ENCODE data around the gene SSMEM1.
"Not testable (repeated sequence)": the region's sequence is repeated elsewhere in the genome, so short reads cannot be mapped to it uniquely, and the experiment has no call there.

SSMEM1 gene, protein sequence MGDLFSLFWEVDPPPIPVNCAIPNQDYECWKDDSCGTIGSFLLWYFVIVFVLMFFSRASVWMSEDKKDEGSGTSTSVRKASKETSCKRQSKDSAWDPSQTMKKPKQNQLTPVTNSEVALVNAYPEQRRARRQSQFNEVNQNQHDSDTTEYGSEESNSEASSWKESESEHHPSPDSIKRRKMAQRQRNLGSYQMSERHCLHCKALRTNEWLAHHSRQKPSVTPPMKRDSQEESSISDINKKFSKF

DNA sequence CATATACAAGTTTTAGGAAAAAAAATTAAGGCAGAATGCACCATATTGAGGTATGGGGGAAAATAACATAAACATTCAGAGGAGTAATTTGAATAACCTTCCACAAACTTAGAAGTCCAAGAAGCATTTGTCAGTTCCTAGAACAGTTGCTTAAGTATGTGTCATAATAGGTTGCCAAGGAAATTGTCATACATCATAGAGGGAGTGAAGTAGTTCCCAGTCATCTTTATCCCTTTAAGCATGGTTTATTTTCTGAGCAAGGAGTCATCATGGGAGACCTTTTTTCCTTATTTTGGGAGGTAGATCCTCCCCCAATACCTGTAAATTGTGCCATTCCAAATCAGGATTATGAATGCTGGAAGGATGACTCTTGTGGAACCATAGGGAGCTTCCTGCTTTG, at the start of gene SSMEM1:
TSS of gene SSMEM1 (plus strand) at position 219 of the 400 bp plus-strand sequence. CDS start at position 270, 51 bp downstream.
- no peak for DNase-seq (ENCODE audit: low read depth in 1 of 2, low spot score in 1 of 2)

DNA sequence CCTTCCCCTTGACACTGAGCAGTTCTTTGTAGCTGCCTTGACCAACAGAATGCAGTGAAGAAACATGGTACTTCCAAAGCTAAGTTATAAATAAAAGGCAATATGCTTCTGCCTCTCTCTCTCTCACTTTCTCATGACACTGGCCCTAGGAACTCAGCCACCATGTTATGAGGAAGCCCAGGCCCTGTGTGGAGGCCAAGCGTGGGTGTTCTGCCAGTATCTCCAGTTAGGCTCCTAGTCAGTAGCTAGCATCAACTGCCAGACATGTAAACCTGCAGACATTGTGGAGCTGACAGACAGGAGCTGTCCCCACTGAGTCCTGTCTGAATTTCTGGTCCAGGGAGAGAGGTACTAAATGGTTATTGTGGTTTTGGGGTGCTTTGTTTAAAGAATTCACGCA, 47.6 kb upstream of the SSMEM1 start:
- no peak for DNase-seq (ENCODE audit: low read depth in 1 of 2, low spot score in 1 of 2)

DNA sequence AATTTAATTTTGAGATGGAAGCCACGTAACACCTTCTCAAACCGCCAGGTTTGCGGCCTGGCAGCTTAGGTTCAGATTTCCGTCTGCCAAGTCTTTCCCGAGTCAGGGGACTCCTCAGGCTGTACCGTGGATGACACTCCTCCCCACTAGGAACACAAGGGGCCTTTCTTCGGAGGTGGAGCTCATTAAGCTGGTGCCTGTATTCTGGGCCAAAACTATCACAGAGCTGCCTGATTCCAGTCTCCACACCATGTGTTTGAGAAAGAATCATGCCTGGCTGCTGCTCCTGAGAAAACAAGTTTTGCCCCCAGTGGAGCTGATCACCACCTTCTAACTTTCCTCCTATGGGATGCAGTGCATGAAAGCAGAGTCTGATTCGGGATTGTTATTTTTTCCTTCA, 47.2 kb upstream of the SSMEM1 start:
- DNase-seq (ENCODE audit: low read depth in 1 of 2, low spot score in 1 of 2) = no peak

DNA sequence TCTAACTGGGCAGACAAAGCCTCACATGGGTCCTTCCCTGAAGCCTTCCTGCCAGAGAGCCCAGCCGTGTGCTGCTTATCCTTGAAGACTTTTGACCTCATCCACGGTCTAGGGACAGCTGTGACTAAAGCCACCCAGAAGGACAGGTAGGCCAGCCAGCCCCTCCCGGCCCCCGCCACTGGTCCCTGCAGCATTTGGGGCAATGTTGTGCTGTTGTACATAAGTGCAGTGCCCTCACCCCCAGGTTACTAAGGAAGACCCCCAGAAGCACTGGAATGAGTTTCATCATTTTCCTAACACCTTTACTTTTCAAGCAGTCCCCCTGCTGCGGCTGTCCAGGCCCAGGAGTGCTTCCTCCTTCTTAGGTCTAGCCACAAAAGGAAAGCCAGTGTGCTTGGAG, 45.5 kb upstream of the SSMEM1 start:
- no peak for DNase-seq (ENCODE audit: low read depth in 1 of 2, low spot score in 1 of 2)

DNA sequence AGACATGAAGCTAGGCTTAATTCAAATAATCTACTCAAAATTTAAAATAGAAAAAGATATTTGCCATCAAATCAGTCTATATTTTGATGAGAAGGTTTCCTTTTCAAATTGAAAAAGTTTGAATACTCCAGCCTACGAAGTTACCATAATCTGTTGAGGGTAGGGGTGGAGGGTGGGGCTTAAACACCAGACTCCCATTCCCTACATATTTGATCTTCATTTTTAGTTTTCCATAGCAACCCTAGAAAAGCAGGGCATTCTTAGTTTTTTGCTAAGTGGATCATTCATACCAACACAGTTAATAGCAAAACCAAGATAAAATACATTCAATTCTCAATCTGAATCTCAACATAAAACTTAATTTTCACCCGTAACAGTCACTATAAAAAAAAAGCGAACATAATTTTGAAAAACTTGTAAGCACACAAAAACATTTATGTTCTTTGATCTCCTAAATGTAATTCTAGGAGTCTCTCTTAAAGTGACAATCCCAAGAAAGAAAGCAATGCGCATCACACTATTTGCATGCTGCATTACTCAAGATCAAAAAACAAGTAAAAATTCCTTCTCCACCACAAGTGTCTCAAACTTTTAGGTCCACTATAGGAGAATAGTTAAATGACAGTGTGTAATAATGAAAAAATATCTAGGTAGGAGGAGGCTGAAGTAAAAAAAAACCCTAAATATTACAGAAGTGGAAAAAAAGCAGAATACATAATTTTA, 33.3 kb upstream of the SSMEM1 start:
- no peak for DNase-seq (ENCODE audit: low read depth in 1 of 2, low spot score in 1 of 2)

DNA sequence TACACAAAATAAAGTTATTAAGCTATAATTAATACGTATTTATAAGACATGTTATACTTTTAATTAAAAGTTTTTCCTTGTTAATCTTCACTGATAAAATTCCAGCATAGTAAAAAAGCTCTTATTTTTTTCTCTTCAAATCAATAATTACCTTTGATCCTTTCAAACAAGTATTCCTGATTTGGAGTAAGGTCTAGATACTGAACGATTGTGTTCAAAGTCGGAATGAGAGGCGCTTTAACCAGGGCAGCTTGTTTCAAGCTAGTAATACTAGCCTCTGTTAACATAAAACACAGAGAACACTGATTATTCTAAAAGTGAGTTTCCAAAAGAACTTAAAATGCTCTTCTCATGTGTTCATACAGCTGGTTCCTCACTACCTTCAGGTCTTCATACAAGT, 29.4 kb upstream of the SSMEM1 start:
- DNase-seq (ENCODE audit: low read depth in 1 of 2, low spot score in 1 of 2) = no peak

DNA sequence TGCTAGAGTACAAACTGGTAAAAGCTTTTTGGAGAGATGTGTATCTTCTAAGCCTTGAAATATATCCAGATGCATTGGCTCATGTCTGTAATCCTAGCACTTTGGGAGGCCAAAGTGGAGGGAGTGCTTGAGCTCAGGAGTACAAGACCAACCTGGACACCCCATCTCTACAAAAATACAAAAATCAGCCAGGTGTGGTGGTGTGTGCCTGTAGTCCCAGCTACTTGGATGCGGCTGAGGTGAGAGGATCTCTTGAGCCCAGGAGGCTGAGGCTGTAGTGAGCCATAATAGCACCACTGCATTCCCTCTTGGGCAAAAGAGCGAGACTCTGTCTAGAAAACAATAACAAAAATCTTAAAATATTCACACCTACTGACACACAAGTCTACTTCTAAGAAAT, 28.0 kb upstream of the SSMEM1 start:
- no peak for DNase-seq (ENCODE audit: low read depth in 1 of 2, low spot score in 1 of 2)

DNA sequence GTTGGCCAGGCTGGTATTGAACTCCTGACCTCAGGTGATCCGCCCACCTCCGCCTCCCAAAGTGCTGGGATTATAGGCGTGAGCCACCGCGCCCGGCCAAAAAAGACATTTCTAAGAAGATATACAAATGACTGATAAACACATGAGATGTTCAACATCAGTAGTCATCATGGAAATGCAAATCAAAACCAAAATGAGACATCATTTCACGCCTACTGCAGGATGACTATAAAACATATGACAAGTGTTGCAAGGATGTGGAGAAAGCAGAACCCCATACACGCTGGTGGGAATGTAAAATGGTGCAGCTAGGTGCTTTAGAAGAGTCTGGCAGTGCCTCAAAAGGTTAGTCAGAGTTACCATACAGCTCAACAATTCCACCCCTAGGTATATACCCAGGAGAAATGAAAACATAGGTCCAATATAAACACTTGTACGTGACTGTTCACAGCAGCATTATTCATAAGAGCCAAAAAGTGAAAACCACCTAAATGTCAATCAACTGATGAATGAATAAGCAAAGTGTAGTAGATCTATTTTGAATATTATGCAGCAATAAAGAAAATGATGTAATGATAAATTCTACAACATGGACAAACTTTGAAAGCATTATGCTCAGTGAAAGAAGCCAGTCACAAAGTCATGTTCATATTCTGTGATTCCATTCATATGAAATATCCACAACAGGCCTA, 26.9 kb upstream of the SSMEM1 start:
- DNase-seq (ENCODE audit: low read depth in 1 of 2, low spot score in 1 of 2) = peak in 1 of 2 donors; percentile 43

DNA sequence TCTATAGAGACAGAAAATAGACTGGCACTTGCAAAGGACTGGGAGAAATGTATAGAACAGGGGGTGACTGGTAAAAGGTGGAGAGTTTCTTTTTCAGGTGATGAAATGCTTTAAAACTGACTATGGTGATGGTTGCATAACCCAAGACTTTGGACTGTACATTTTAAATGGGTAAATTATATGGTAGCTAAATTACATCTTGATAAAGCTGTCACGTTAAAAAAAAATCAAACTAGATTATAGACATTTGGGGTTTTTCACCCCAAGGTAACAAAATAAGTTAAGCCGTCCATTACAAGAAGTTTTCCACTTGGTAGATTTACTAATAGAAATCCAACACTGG, 26.4 kb upstream of the SSMEM1 start:
- DNase-seq (ENCODE audit: low read depth in 1 of 2, low spot score in 1 of 2) = no peak

DNA sequence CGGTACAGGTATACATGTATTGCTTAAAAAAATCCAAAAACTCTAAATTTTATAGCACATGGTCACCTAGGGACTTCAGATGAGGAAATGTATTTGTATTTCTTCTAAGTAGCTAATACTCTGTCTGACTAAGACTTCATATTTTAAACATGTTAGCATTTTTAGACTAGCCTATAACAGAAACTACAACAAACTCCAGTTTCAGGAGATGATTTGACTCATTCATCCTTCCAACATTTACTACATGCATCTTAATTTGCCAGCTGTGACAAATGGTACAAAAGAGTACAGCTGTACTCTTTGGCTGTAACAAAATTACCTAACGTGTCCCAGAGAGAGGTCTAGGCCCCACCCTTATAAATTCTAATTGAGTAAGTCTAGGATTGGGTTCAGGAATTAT, 24.7 kb upstream of the SSMEM1 start:
- no peak for DNase-seq (ENCODE audit: low read depth in 1 of 2, low spot score in 1 of 2)

DNA sequence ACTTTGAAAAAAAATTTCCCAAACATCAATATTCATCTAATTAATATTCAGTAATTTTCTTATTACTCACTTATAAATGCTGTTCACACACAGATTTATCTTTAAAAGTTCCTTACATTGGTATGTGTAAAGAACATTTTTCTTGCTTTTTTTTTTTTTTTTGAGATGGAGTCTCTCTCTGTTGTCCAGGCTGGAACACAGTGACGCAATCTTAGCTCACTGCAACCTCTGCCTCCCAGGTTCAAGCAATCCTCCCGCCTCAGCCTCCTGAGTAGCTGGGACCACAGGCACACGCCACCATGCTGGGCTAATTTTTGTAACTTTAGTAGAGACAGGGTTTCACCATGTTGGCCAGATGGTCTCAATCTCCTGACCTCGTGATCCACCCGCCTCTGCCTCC, 23.3 kb upstream of the SSMEM1 start:
- not testable (repeated sequence) for DNase-seq (ENCODE audit: low read depth in 1 of 2, low spot score in 1 of 2)

DNA sequence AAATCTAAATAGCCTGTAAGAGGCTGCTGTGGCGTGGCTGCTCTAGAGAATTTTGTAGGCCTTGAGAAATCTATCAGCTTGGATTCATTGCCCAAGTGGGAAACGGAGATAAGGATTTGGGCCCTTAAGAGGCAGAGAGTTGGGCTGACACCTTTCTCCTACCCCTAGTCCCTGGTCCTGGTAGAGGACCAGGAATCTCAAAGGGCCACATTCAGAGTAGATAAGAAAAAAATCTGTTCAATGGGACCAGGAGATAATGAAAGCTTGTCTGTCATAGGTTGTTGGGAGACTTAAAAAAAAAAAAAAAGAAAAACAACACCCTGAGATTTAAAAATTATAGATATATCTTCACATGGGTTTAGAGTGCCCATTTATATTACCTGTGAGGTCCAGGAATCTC, 20.3 kb upstream of the SSMEM1 start:
- no peak for DNase-seq (ENCODE audit: low read depth in 1 of 2, low spot score in 1 of 2)

DNA sequence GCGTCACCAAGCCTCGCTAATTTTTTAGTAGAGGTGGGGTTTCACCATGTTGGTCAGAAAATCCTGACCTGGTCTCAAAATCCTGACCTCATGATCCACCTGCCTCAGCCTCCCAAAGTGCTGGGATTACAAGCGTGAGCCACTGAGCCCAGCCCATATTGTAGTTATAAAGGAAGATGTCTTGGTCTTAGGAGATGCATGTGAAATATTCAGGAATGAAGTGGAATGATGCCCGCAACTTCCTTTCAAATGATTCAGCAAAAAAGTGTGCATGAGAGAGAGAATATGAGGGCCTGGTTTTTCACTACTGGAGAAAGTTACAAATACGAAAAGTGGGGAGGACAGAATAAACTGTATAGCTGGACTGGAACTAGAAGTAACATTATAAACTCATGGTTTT, 18.3 kb upstream of the SSMEM1 start:
- DNase-seq (ENCODE audit: low read depth in 1 of 2, low spot score in 1 of 2) = no peak

DNA sequence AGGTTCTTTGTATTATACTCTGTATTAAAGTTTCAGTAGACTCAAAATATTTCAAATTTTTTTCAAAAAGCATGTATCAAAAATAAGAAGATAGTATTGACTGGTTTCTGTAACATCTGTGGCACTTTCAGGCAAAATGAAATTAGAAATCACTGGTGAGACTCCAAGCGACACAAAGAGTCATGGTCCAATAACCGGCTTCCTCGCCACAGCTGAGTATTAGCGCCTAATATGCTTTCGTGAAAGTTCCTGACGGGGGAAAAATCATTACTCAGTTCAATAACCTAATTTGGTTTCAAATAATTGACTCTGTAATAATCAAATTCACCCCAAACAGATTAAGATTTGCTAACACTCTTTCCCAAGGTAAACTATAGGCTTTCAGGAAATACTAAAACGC, 15.9 kb upstream of the SSMEM1 start:
- no peak for DNase-seq (ENCODE audit: low read depth in 1 of 2, low spot score in 1 of 2)

DNA sequence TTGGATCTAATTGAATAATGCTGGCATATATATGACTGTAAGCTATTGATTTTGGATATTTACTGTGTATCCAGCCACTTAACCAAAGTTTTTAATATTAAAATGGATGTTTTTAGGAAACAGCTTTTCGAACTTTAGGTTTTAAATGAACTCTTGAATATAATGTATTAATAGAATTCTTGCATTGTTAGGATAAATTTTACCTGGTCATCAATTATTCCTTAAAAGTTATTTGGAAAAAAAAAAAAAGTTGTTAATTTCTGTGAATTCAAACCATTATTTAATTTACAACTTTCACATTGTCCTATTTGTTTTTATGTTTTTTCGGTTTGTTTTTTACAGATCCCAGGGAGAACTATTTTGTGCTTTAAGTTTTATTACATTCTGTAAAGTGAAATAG, 12.3 kb upstream of the SSMEM1 start:
- no peak for DNase-seq (ENCODE audit: low read depth in 1 of 2, low spot score in 1 of 2)

DNA sequence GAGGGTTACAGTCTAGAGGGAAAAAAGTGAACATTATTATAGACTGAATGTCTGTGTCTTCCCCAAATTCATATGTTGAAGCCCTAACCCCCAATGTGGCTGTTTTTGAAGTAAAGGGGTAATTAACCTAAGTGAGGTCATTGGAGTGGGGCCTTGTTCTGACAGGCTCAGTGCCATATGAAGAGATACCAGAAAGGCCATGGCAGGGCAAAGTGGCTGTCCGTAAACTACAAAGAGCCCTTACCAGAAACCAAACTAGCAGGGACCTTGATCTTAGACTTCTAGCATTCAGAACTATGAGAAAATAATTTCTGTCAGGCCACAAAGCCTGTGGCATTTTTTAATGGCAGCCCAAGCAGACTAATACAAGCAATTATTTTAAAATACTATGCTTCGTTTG, 11.2 kb upstream of the SSMEM1 start:
- no peak for DNase-seq (ENCODE audit: low read depth in 1 of 2, low spot score in 1 of 2)

DNA sequence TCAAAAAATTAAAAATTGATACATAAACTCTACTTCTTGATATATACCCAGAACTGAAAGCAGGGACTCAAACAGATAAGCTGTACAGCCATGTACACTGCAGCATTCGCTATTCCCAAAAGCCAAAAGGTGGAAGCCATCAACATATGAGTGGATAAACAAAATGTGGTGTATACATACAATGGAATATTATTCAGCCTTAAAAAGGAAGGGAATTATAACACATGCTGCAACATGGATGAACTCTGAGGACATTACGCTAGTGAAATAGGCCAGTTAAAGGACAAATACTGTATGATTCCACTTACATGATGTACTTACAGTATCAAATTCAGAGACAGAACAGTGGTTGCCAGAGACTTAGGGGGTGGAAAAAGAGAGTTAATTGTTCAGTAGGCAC, 10.6 kb upstream of the SSMEM1 start:
- DNase-seq (ENCODE audit: low read depth in 1 of 2, low spot score in 1 of 2) = no peak

DNA sequence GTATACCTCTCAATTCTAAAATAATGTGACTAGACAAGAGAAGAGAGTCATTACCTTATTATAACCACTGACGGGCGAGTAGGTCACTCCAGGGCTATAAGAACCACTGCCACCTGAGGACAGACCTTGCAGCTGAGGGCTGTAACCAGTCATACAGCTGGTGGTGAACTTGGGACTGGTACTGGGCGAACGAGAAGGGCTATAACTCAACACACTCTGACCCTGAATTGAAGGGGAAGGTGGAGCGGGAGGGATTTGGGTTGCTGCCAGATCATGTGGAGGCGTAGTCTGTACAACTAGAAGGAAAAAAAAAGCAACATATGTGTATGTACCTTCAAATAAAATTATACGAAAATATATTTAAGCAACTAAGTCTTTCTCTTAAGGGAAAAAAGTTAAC, 5.9 kb upstream of the SSMEM1 start:
- DNase-seq (ENCODE audit: low read depth in 1 of 2, low spot score in 1 of 2) = no peak

DNA sequence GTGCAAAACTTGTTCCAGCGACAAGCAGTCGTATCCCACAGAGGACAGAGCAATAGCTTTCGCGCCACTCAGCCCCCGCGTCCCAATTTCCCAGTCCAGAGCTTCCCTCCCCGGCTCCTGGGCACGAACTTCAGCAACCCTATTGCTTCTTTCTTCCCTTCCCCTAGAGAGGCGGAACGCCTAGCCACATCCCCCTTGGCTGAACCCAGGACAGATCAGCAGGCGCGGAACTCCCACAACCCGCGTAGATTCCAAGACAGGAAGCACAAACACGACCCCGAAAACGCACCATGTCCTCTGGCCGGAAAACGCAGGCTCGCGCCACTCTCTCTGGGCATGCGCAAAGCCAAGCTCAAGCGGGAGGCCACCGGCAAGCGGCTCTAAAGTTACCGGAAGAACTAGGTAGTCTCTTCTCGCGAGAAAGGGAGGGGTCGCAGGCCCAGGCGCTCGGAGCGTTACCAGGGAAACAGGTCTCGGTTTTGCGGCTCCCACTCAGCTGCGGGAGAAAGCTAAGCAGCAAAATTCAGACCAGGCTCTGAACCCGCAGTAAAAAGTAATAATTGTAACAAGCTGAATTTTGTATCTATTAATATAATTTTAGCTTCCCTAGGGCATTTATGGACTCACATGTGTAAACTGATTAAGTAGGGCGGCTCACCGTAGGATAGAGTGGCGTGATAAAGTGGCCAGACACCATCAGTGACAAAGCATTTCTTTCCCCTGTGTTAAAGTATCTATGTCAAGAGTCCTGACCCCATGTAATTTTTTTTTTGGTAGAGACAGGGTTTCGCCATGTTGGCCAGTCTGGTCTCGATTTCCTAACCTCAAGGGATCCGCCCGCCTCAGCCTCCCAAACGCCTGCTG, 2.3 kb upstream of the SSMEM1 start, which contains the start of gene TMEM209:
TSS of gene TMEM209 (minus strand) at position 323 of the 864 bp plus-strand sequence. CDS start at position 292, 31 bp downstream.
- DNase-seq (ENCODE audit: low read depth in 1 of 2, low spot score in 1 of 2) = peak; percentile 82 to 97

DNA sequence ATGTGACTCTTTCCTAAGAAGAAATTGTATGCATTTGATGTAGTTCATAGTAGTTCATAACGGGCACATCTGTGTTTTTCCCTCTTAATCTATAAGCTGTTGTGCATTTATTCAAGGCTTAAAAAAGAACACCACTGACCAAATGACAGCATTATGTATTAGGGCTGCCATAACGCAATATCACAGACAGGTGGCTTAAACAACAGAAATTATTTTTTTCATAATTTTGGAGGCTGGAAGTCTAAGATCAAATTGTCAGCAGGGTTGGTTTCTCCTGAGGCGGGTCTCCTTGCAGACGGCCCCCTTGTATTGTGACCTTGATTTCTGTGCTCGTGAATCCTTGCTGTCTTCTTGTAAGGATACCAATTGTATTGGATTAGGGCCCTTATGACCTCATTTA, 627 bp upstream of the SSMEM1 start:
- no peak for DNase-seq (ENCODE audit: low read depth in 1 of 2, low spot score in 1 of 2)

DNA sequence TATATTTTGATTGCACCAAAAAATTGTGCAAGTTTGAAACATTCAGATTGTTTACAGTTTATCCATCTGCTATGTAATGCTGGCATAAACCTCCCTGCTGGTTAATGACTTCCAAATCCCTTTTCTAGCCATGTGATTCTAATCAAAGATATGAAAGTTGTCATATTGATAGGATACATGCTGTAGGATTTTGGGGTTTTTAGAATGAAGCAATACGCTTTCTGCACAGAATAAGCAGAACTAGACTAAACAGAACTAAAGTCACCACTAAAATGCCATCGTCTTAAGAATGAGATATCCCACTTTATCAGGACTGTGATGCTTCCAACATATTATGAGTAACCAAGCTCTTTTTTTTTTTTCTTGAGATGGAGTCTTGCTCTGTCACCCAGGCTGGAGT, 856 bp downstream of the SSMEM1 start:
- DNase-seq (ENCODE audit: low read depth in 1 of 2, low spot score in 1 of 2) = no peak

All from activated CD4-positive, alpha-beta T cell treated with anti-CD3 and anti-CD28 coated beads, Interleukin-2, amount 50 U/mL, for 24 hours (primary cell).